ENCODE measurements around the gene GAD1.

GAD1 gene

DNA sequence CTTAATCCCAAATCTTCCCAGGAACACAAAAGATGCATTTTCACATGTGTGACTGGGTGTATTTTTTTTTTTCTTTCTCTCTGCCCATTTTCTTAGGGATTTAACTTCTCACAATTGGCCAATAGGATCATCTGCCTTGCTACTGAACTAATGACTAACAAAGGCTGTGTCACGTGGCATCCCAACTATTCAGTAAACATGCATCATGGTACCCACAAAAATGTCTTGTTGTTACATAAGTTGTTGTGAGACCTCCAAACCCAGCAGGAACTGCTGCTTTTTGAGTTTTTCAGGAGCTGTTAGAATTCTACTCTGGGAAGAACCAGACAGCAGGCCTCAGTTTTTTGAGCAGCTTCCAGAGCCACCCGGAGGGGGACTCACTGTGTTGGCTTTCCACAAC, 31.9 kb downstream of the GAD1 start:
- Histone ChIP-seq H3K4me1 (ENCODE audit: control insufficient read depth in 1 of 2, insufficient read depth in 2 of 2, low read length in 2 of 2) (peaks cover 0 to 4% of the 10 kb centered on the region in 2 experiments), H3K79me2 (ENCODE audit: control insufficient read depth, insufficient read depth, low read length, poor library complexity) (no peaks in the 10 kb centered on the region), H3K4ac (ENCODE audit: low read depth, low read length) (no peak overlapping the region), H2BK120ac (ENCODE audit: insufficient read depth, low read length, poor library complexity) (no peak overlapping the region), H3K27me3 (ENCODE audit: insufficient read depth, low read length) (no peaks in the 10 kb centered on the region), H2BK12ac (ENCODE audit: low read length) (no peak overlapping the region), H3K4me2 (ENCODE audit: low read length) (no peak overlapping the region), H2BK5ac (ENCODE audit: low read depth, low read length, poor library complexity) (no peak overlapping the region), H4K12ac (ENCODE audit: low read depth, low read length) (no peak overlapping the region), H4K8ac (ENCODE audit: low read depth, low read length) (no peak overlapping the region), H2AK5ac (ENCODE audit: low read length) (no peak overlapping the region), H4K91ac (ENCODE audit: low read depth, low read length) (no peak overlapping the region), H3K79me1 (ENCODE audit: low read length) (no peaks in the 10 kb centered on the region), H3K14ac (ENCODE audit: low read length) (no peak overlapping the region), H3K4me3 (ENCODE audit: low read depth, low read length) (no peak overlapping the region), H2AFZ (ENCODE audit: insufficient read depth, low read length, poor library complexity) (no peak overlapping the region), H3K36me3 (ENCODE audit: control insufficient read depth in 1 of 2, insufficient read depth in 2 of 2, low read length in 2 of 2) (no peaks in the 10 kb centered on the region), H3K27ac (ENCODE audit: low read depth, low read length) (no peak overlapping the region), H3K9me3 (ENCODE audit: insufficient read depth, low read depth, low read length) (no peaks in the 10 kb centered on the region), H3K23ac (ENCODE audit: low read length) (no peak overlapping the region), H3K18ac (ENCODE audit: low read length) (no peak overlapping the region), H3K9ac (ENCODE audit: low read length) (no peak overlapping the region)
- no peak for DNase-seq
- WGBS (ENCODE audit: extremely low coverage, insufficient coverage, insufficient read length) = no CpG with 5 or more reads among the region's 2 CpGs

DNA sequence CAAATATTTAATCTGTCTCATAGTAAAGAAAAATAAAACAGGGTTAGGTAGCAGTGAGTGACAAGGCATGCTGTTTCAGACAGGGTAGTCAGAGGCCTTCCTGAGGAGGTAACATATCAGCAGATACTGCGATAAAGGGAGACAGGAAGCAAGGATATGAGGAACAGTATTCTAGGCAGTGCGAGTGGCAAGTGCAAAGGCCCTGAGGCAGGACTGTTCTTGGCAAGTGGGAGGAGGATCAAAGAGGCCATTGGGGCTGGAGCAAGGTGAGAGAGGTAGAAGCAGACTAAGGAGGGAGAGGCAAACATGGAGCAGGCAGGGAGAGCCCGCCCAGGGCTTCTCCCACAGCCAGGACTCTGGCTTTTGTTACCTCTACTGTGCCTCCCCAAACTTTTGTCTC, 33.6 kb downstream of the GAD1 start:
- no peak overlapping the region for H4K12ac ChIP-seq (ENCODE audit: low read depth, low read length)
- H3K14ac ChIP-seq (ENCODE audit: low read length) = no peak overlapping the region
- H3K23ac ChIP-seq (ENCODE audit: low read length) = no peak overlapping the region
- no peak overlapping the region for H3K4me3 ChIP-seq (ENCODE audit: low read depth, low read length)
- H2BK12ac ChIP-seq (ENCODE audit: low read length) = no peak overlapping the region
- no peaks in the 10 kb centered on the region for H3K9me3 ChIP-seq (ENCODE audit: insufficient read depth, low read depth, low read length)
- no peak overlapping the region for H2AK5ac ChIP-seq (ENCODE audit: low read length)
- H3K4me2 ChIP-seq (ENCODE audit: low read length) = no peak overlapping the region
- no peak overlapping the region for H4K8ac ChIP-seq (ENCODE audit: low read depth, low read length)
- H4K91ac ChIP-seq (ENCODE audit: low read depth, low read length) = no peak overlapping the region
- H3K4ac ChIP-seq (ENCODE audit: low read depth, low read length) = no peak overlapping the region
- H2BK5ac ChIP-seq (ENCODE audit: low read depth, low read length, poor library complexity) = no peak overlapping the region
- no peaks in the 10 kb centered on the region for H3K79me1 ChIP-seq (ENCODE audit: low read length)
- no peak overlapping the region for H2BK120ac ChIP-seq (ENCODE audit: insufficient read depth, low read length, poor library complexity)
- H3K27ac ChIP-seq (ENCODE audit: low read depth, low read length) = no peak overlapping the region
- H3K9ac ChIP-seq (ENCODE audit: low read length) = no peak overlapping the region
- H3K27me3 ChIP-seq (ENCODE audit: insufficient read depth, low read length) = no peaks in the 10 kb centered on the region
- no peaks in the 10 kb centered on the region for H3K79me2 ChIP-seq (ENCODE audit: control insufficient read depth, insufficient read depth, low read length, poor library complexity)
- peaks cover 0 to 4% of the 10 kb centered on the region in 2 experiments for H3K4me1 ChIP-seq (ENCODE audit: control insufficient read depth in 1 of 2, insufficient read depth in 2 of 2, low read length in 2 of 2)
- no peak for DNase-seq
- no peak overlapping the region for H2AFZ ChIP-seq (ENCODE audit: insufficient read depth, low read length, poor library complexity)
- H3K36me3 ChIP-seq (ENCODE audit: control insufficient read depth in 1 of 2, insufficient read depth in 2 of 2, low read length in 2 of 2) = no peaks in the 10 kb centered on the region
- H3K18ac ChIP-seq (ENCODE audit: low read length) = no peak overlapping the region
- WGBS (ENCODE audit: extremely low coverage, insufficient coverage, insufficient read length) = no CpG with 5 or more reads among the region's 3 CpGs

DNA sequence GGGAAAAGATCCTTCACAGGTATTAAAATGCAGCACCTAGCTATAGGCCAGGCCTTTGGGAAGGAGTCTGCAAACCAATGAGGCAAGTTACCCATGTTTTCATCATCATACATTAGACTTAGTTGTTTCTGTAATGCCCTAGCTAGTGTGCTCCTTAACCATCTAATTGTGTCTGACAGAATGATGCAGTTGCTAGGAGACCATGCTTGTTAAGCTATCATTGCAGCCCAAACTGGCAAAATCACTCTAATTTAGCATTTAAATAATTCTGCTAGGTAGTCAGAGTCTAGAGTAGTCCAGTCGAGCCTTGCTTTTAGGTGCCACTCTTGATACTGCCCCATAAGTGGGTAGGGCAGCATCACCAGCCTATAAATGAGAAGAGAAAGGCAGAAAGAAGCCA, 34.9 kb downstream of the GAD1 start:
- no peak overlapping the region for H2AFZ ChIP-seq (ENCODE audit: insufficient read depth, low read length, poor library complexity)
- no peak overlapping the region for H3K4ac ChIP-seq (ENCODE audit: low read depth, low read length)
- H3K18ac ChIP-seq (ENCODE audit: low read length) = no peak overlapping the region
- no peak overlapping the region for H3K9ac ChIP-seq (ENCODE audit: low read length)
- no peak overlapping the region for H2AK5ac ChIP-seq (ENCODE audit: low read length)
- no peak overlapping the region for H2BK120ac ChIP-seq (ENCODE audit: insufficient read depth, low read length, poor library complexity)
- no peak overlapping the region for H3K23ac ChIP-seq (ENCODE audit: low read length)
- H4K12ac ChIP-seq (ENCODE audit: low read depth, low read length) = no peak overlapping the region
- no peak overlapping the region for H3K4me2 ChIP-seq (ENCODE audit: low read length)
- H3K79me2 ChIP-seq (ENCODE audit: control insufficient read depth, insufficient read depth, low read length, poor library complexity) = no peaks in the 10 kb centered on the region
- WGBS (ENCODE audit: extremely low coverage, insufficient coverage, insufficient read length) = no CpG with 5 or more reads among the region's 1 CpG
- H4K91ac ChIP-seq (ENCODE audit: low read depth, low read length) = no peak overlapping the region
- no peak for DNase-seq
- H3K9me3 ChIP-seq (ENCODE audit: insufficient read depth, low read depth, low read length) = no peaks in the 10 kb centered on the region
- H3K27me3 ChIP-seq (ENCODE audit: insufficient read depth, low read length) = no peaks in the 10 kb centered on the region
- no peak overlapping the region for H3K4me3 ChIP-seq (ENCODE audit: low read depth, low read length)
- peaks cover 0 to 4% of the 10 kb centered on the region in 2 experiments for H3K4me1 ChIP-seq (ENCODE audit: control insufficient read depth in 1 of 2, insufficient read depth in 2 of 2, low read length in 2 of 2)
- no peak overlapping the region for H4K8ac ChIP-seq (ENCODE audit: low read depth, low read length)
- H3K27ac ChIP-seq (ENCODE audit: low read depth, low read length) = no peak overlapping the region
- H3K36me3 ChIP-seq (ENCODE audit: control insufficient read depth in 1 of 2, insufficient read depth in 2 of 2, low read length in 2 of 2) = no peaks in the 10 kb centered on the region
- no peak overlapping the region for H2BK12ac ChIP-seq (ENCODE audit: low read length)
- no peak overlapping the region for H2BK5ac ChIP-seq (ENCODE audit: low read depth, low read length, poor library complexity)
- H3K79me1 ChIP-seq (ENCODE audit: low read length) = no peaks in the 10 kb centered on the region
- H3K14ac ChIP-seq (ENCODE audit: low read length) = no peak overlapping the region

DNA sequence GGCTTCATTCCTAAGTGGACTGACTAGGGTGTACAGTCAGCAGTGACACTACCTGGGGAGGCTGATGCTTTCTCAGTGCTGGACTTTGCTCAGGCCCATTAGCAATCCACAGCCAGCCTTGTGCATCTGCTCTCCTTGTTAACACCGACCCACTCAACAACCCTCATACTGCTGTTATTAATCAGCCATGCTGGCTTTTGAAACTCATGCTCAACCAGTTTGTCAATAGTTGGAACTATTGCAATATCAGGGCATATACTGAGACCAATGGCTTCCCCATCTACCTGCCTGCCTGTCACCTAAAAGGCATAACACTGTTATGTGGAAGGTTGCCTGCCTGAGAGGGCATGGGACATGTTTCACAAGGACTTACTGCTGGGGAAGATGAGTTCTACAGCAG, 39.4 kb downstream of the GAD1 start:
- Histone ChIP-seq H2AK5ac (ENCODE audit: low read length) (no peak overlapping the region), H2AFZ (ENCODE audit: insufficient read depth, low read length, poor library complexity) (no peak overlapping the region), H3K9ac (ENCODE audit: low read length) (no peak overlapping the region), H3K4ac (ENCODE audit: low read depth, low read length) (no peak overlapping the region), H4K91ac (ENCODE audit: low read depth, low read length) (no peak overlapping the region), H4K12ac (ENCODE audit: low read depth, low read length) (no peak overlapping the region), H3K4me1 (ENCODE audit: control insufficient read depth in 1 of 2, insufficient read depth in 2 of 2, low read length in 2 of 2) (no peaks in the 10 kb centered on the region), H3K27ac (ENCODE audit: low read depth, low read length) (no peak overlapping the region), H3K79me1 (ENCODE audit: low read length) (no peaks in the 10 kb centered on the region), H3K4me2 (ENCODE audit: low read length) (no peak overlapping the region), H3K79me2 (ENCODE audit: control insufficient read depth, insufficient read depth, low read length, poor library complexity) (no peaks in the 10 kb centered on the region), H3K27me3 (ENCODE audit: insufficient read depth, low read length) (no peaks in the 10 kb centered on the region), H3K23ac (ENCODE audit: low read length) (no peak overlapping the region), H2BK12ac (ENCODE audit: low read length) (no peak overlapping the region), H3K36me3 (ENCODE audit: control insufficient read depth in 1 of 2, insufficient read depth in 2 of 2, low read length in 2 of 2) (no peaks in the 10 kb centered on the region), H3K4me3 (ENCODE audit: low read depth, low read length) (no peak overlapping the region), H3K14ac (ENCODE audit: low read length) (no peak overlapping the region), H3K9me3 (ENCODE audit: insufficient read depth, low read depth, low read length) (no peaks in the 10 kb centered on the region), H2BK5ac (ENCODE audit: low read depth, low read length, poor library complexity) (no peak overlapping the region), H2BK120ac (ENCODE audit: insufficient read depth, low read length, poor library complexity) (no peak overlapping the region), H3K18ac (ENCODE audit: low read length) (no peak overlapping the region), H4K8ac (ENCODE audit: low read depth, low read length) (no peak overlapping the region)
- DNase-seq = peak; percentile 61 to 84
- WGBS (ENCODE audit: extremely low coverage, insufficient coverage, insufficient read length) = no CpG with 5 or more reads among the region's 1 CpG

All from trophoblast cell (in vitro differentiated cells and primary cell).